ENCODE results near the gene SH3GLB2. TPM values are rescaled to one million over a fixed set of nuclear protein-coding genes. Genes with fewer than 3 reads are reported as not detected.

SH3GLB2 gene
- total and polyA plus RNA-seq, 3 donors from 2014 or later: 62.3 to 92.2 (median 88.8) TPM

- Histone ChIP-seq H3K4me3 (no peak overlapping the region), H3K4me1 (peaks cover 16% of the 10 kb centered on the region), H3K27me3 (no peaks in the 10 kb centered on the region), H3K36me3 (ENCODE audit: low read depth, missing control alignments) (no peaks in the 10 kb centered on the region), H3K27ac (no peak overlapping the region), H3K9me3 (no peaks in the 10 kb centered on the region)
- intact Hi-C loops (cut with DNase I; ENCODE audit: low total_unique reads): no loop called here
- no peak for DNase-seq
- WGBS, 2 donors: 86 to 98% methylated on average over 5 to 11 of the region's 11 CpGs
- no peak for TF ChIP-seq POLR2A (IDR thresholded peaks at IDR 0.05)
- TF ChIP-seq CTCF (IDR thresholded peaks at IDR 0.05): no peak
Observed at GRCh38 chr9:129011761-129012181, 16.4 kb downstream of the SH3GLB2 start.

- H3K36me3 ChIP-seq (ENCODE audit: low read depth, missing control alignments): no peaks in the 10 kb centered on the region
- no peak for TF ChIP-seq CTCF (IDR thresholded peaks at IDR 0.05)
- intact Hi-C loops (cut with DNase I; ENCODE audit: low total_unique reads): no loop called here
- no peak overlapping the region for H3K27ac ChIP-seq
- WGBS, 2 donors: 94 to 97% methylated on average over 12 to 19 of the region's 19 CpGs
- H3K9me3 ChIP-seq: no peaks in the 10 kb centered on the region
- DNase-seq: no peak
- H3K4me1 ChIP-seq: peaks cover 22% of the 10 kb centered on the region
- no peak overlapping the region for H3K4me3 ChIP-seq
- H3K27me3 ChIP-seq: no peaks in the 10 kb centered on the region
Observed at GRCh38 chr9:129011170-129011569, 17.0 kb downstream of the SH3GLB2 start.

GRCh38 chr9:129010267-129010975 is 17.7 kb downstream of the SH3GLB2 start:
- 93% methylated on average over 7 to 8 of the region's 8 CpGs for WGBS, 2 donors
- H3K27ac ChIP-seq: no peak overlapping the region
- no peak for TF ChIP-seq CTCF (IDR thresholded peaks at IDR 0.05)
- TF ChIP-seq POLR2A (IDR thresholded peaks at IDR 0.05): no peak
- intact Hi-C loops (cut with DNase I; ENCODE audit: low total_unique reads): no loop called here
- no peaks in the 10 kb centered on the region for H3K36me3 ChIP-seq (ENCODE audit: low read depth, missing control alignments)
- no peaks in the 10 kb centered on the region for H3K9me3 ChIP-seq
- H3K27me3 ChIP-seq: no peaks in the 10 kb centered on the region
- no peak overlapping the region for H3K4me3 ChIP-seq
- no peak for DNase-seq
- peaks cover 27% of the 10 kb centered on the region for H3K4me1 ChIP-seq

GRCh38 chr9:129009584-129010141 is 18.5 kb downstream of the SH3GLB2 start:
- no peaks in the 10 kb centered on the region for H3K36me3 ChIP-seq (ENCODE audit: low read depth, missing control alignments)
- H3K9me3 ChIP-seq: no peaks in the 10 kb centered on the region
- H3K27ac ChIP-seq: no peak overlapping the region
- H3K27me3 ChIP-seq: no peaks in the 10 kb centered on the region
- TF ChIP-seq CTCF (IDR thresholded peaks at IDR 0.05) (no peak), POLR2A (IDR thresholded peaks at IDR 0.05) (no peak)
- 92 to 94% methylated on average over 13 to 16 of the region's 17 CpGs for WGBS, 2 donors
- H3K4me1 ChIP-seq: peaks cover 32% of the 10 kb centered on the region
- intact Hi-C loops (cut with DNase I; ENCODE audit: low total_unique reads): no loop called here
- no peak overlapping the region for H3K4me3 ChIP-seq
- no peak for DNase-seq

All from testis (tissue), 3 donors.